SU-DHL-6 (cell line): ENCODE measurements around the gene ZMYM5.

Experiments used
- H2AFZ ChIP-seq: fragments of 200-600 bp; sonication (generic); 2 replicates; pipeline ENCODE4 v1.6.1; 2014; ENCODE audit warnings: low read depth, mild to moderate bottlenecking, moderate library complexity, mixed read lengths, antibody characterized with exemption, low read length; ENCODE audit not compliant: severe bottlenecking
- H3F3A ChIP-seq: fragments of 200-600 bp; shearing (Covaris generic); 2 replicates; pipeline ENCODE4 v1.6.0; 2016; ENCODE audit warnings: antibody characterized with exemption, mild to moderate bottlenecking; ENCODE audit not compliant: insufficient read depth
- H3K27ac ChIP-seq: fragments of 200-600 bp; sonication (generic); 2 replicates; pipeline ENCODE4 v1.5.1; 2016; ENCODE audit warnings: low read depth, mild to moderate bottlenecking, low read length, moderate library complexity, mixed read lengths
- H3K27me3 ChIP-seq: fragments of 200-600 bp; sonication (generic), shearing (Covaris generic); 2 replicates; pipeline ENCODE4 v1.6.0; 2014; ENCODE audit warnings: mild to moderate bottlenecking, low read length
- H3K36me3 ChIP-seq: fragments of 200-600 bp; sonication (generic); 2 replicates; pipeline ENCODE4 v1.6.1; 2014; ENCODE audit warnings: mild to moderate bottlenecking, low read length, mixed read lengths
- H3K4me2 ChIP-seq: fragments of 300-600, 200-600 bp; shearing (Covaris generic), sonication (generic); 2 replicates; pipeline ENCODE4 v1.6.0; 2014; ENCODE audit warnings: low read length, low read depth, mild to moderate bottlenecking; ENCODE audit not compliant: poor library complexity, severe bottlenecking
- H3K4me3 ChIP-seq: fragments of 200-600 bp; sonication (generic); 2 replicates; pipeline ENCODE4 v1.5.1; 2014; ENCODE audit warnings: antibody characterized with exemption, low read length, mild to moderate bottlenecking, mixed read lengths; ENCODE audit not compliant: insufficient read depth, poor library complexity, severe bottlenecking
- H3K79me2 ChIP-seq: fragments of 200-600 bp; sonication (generic); 2 replicates; pipeline ENCODE4 v1.6.1; 2014; ENCODE audit warnings: mild to moderate bottlenecking, low read length, moderate library complexity; ENCODE audit not compliant: insufficient read depth
- H3K9ac ChIP-seq: fragments of 200-600 bp; sonication (generic); 2 replicates; pipeline ENCODE4 v1.7.0; 2014; ENCODE audit warnings: mild to moderate bottlenecking, low read length
- H3K9me2 ChIP-seq: fragments of 200-600 bp; sonication (generic); replicated peaks from 2 replicates; pipeline ENCODE4 v1.6.1; 2014; ENCODE audit warnings: low read length; ENCODE audit not compliant: insufficient read depth
- H3K9me3 ChIP-seq: fragments of 200-600 bp; sonication (generic); 2 replicates; pipeline ENCODE4 v1.6.1; 2014; ENCODE audit warnings: low read length, mixed read lengths; ENCODE audit not compliant: insufficient read depth
- H4K20me1 ChIP-seq: fragments of 200-600 bp; sonication (generic); 2 replicates; pipeline ENCODE4 v1.6.1; 2014; ENCODE audit warnings: low read depth, mild to moderate bottlenecking, antibody characterized with exemption, low read length, moderate library complexity, mixed read lengths
- CTCF ChIP-seq: fragments of 200-600 bp; sonication (generic); IDR thresholded peaks from one replicate; pipeline ENCODE4 v1.5.1; 2017; ENCODE audit warnings: antibody characterized with exemption, mild to moderate bottlenecking, low read length, moderate library complexity; ENCODE audit not compliant: insufficient read depth, poor library complexity, severe bottlenecking
- EZH2phosphoT487 ChIP-seq: fragments of 200-600 bp; sonication (generic), shearing (Covaris generic); conservative IDR thresholded peaks from 2 replicates; pipeline ENCODE4 v1.6.1; 2018; ENCODE audit warnings: mild to moderate bottlenecking, antibody characterized with exemption, low read length, moderate library complexity, mixed read lengths

The ZMYM5 gene

GRCh38 chr13:19810151-19810550 is 53.3 kb downstream of the ZMYM5 start:
- no peaks in the 10 kb centered on the region for H3K9me2 ChIP-seq
- no peaks in the 10 kb centered on the region for H3K36me3 ChIP-seq
- H3F3A ChIP-seq: no peaks in the 10 kb centered on the region
- H3K4me3 ChIP-seq: no peak overlapping the region
- no peak overlapping the region for H3K9ac ChIP-seq
- no peaks in the 10 kb centered on the region for H4K20me1 ChIP-seq
- no peaks in the 10 kb centered on the region for H3K79me2 ChIP-seq
- no peaks in the 10 kb centered on the region for H3K9me3 ChIP-seq
- H3K4me2 ChIP-seq: no peak overlapping the region
- TF ChIP-seq EZH2phosphoT487 (no peak), CTCF (no peak)
- no peaks in the 10 kb centered on the region for H3K27me3 ChIP-seq
- H2AFZ ChIP-seq: no peak overlapping the region
- no peak overlapping the region for H3K27ac ChIP-seq

GRCh38 chr13:19805765-19806164 is 57.7 kb downstream of the ZMYM5 start:
- no peak overlapping the region for H3K4me2 ChIP-seq
- no peaks in the 10 kb centered on the region for H3K27me3 ChIP-seq
- no peaks in the 10 kb centered on the region for H3K9me2 ChIP-seq
- H3K9me3 ChIP-seq: no peaks in the 10 kb centered on the region
- no peak overlapping the region for H3K4me3 ChIP-seq
- no peak overlapping the region for H2AFZ ChIP-seq
- no peak overlapping the region for H3K9ac ChIP-seq
- no peak overlapping the region for H3K27ac ChIP-seq
- no peak for TF ChIP-seq CTCF
- no peak for TF ChIP-seq EZH2phosphoT487
- no peaks in the 10 kb centered on the region for H3K36me3 ChIP-seq
- no peaks in the 10 kb centered on the region for H4K20me1 ChIP-seq
- H3F3A ChIP-seq: no peaks in the 10 kb centered on the region
- H3K79me2 ChIP-seq: no peaks in the 10 kb centered on the region

- TF ChIP-seq EZH2phosphoT487 (no peak), CTCF (no peak)
- no peak overlapping the region for H3K4me3 ChIP-seq
- H3K4me2 ChIP-seq: no peak overlapping the region
- H4K20me1 ChIP-seq: no peaks in the 10 kb centered on the region
- no peaks in the 10 kb centered on the region for H3K9me2 ChIP-seq
- no peak overlapping the region for H2AFZ ChIP-seq
- H3K9ac ChIP-seq: no peak overlapping the region
- H3F3A ChIP-seq: no peaks in the 10 kb centered on the region
- no peaks in the 10 kb centered on the region for H3K36me3 ChIP-seq
- no peak overlapping the region for H3K27ac ChIP-seq
- H3K9me3 ChIP-seq: no peaks in the 10 kb centered on the region
- no peaks in the 10 kb centered on the region for H3K79me2 ChIP-seq
- no peaks in the 10 kb centered on the region for H3K27me3 ChIP-seq
Measured at GRCh38 chr13:19795956-19796355, 67.5 kb downstream of the ZMYM5 start.
